Panc1 (cell line): Measurements from ENCODE around the gene PNRC2. TPM values are rescaled to one million over a fixed set of nuclear protein-coding genes. Genes with fewer than 3 reads are reported as not detected.
"Not testable (repeated sequence)": the region's sequence is repeated elsewhere in the genome, so short reads cannot be mapped to it uniquely, and the experiment has no call there.

Experiments used
- ATAC-seq: fragments of 200-7000 bp; cut with Tn5 transposase; 2 replicates; pipeline ENCODE4 v1.9.1; 2020; ENCODE audit warnings: mild to moderate bottlenecking, moderate library complexity
- BruUV-seq: library from RNA; stranded (reverse); fragments of 400-500 nt; replicated peaks from 2 replicates; lab custom pipeline; 2021; lab: Mats Ljungman, UMichigan
- CTCF ChIA-PET: fragments of 300-600 bp; sonication (Branson Sonifier 250); formaldehyde crosslinking; loops from one replicate; lab custom pipeline; 2022; ENCODE audit warnings: antibody characterized with exemption; lab: Charles Lee
- POLR2A ChIA-PET: fragments of 300-600 bp; sonication (Branson Sonifier 250); formaldehyde crosslinking; loops from one replicate; lab custom pipeline; 2022; ENCODE audit warnings: antibody characterized with exemption; lab: Charles Lee
- DNase-seq: peaks from one replicate; pipeline ENCODE4 v3.0.0-alpha.2; 2010; ENCODE audit warnings: low read depth, low spot score
- H3K27ac ChIP-seq: 2 replicates; pipeline ENCODE4 v1.5.1; 2011; ENCODE audit warnings: mild to moderate bottlenecking, low read length, inconsistent platforms
- H3K27me3 ChIP-seq: fragments of 200-500 bp; sonication (Bioruptor generic); 2 replicates; pipeline ENCODE4 v1.6.0; 2014; ENCODE audit warnings: low read length, inconsistent platforms; ENCODE audit not compliant: control insufficient read depth, insufficient read depth
- H3K36me3 ChIP-seq: fragments of 200-500 bp; sonication (Bioruptor generic); 2 replicates; pipeline ENCODE4 v1.5.1; 2014; ENCODE audit warnings: inconsistent platforms, mild to moderate bottlenecking, low read length, moderate library complexity; ENCODE audit not compliant: control insufficient read depth, insufficient read depth
- H3K4me1 ChIP-seq: 2 replicates; pipeline ENCODE4 v1.5.1; 2011; ENCODE audit warnings: inconsistent platforms, mild to moderate bottlenecking, low read length, moderate library complexity; ENCODE audit not compliant: control insufficient read depth, insufficient read depth
- H3K4me3 ChIP-seq, 2 experiments: 2 replicates each; pipeline ENCODE4 v1.5.1; 2011 to 2012; ENCODE audit warnings: low read depth in 2 of 2, low read length in 2 of 2, mild to moderate bottlenecking in 2 of 2, inconsistent platforms in 1 of 2, moderate library complexity in 1 of 2
- H3K9me3 ChIP-seq: fragments of 200-500 bp; sonication (Bioruptor generic); 2 replicates; pipeline ENCODE4 v1.5.1; 2014; ENCODE audit warnings: low read depth, mild to moderate bottlenecking, inconsistent platforms, low read length, moderate library complexity; ENCODE audit not compliant: control insufficient read depth, insufficient read depth
- CTCF ChIP-seq: fragments of 450-650 bp; IDR thresholded peaks from 2 replicates; pipeline ENCODE4 v1.5.1; 2017; ENCODE audit warnings: mild to moderate bottlenecking
- POLR2AphosphoS5 ChIP-seq: IDR thresholded peaks from 2 replicates; pipeline ENCODE4 v1.6.1; 2012; ENCODE audit warnings: mild to moderate bottlenecking, low read depth, low read length, moderate library complexity
- REST ChIP-seq, 2 experiments: IDR thresholded peaks; 2 replicates each; pipeline ENCODE4 v1.6.1; 2011 to 2012; ENCODE audit warnings: low read depth in 2 of 2, control low read depth in 1 of 2, low read length in 1 of 2, mild to moderate bottlenecking in 1 of 2, moderate library complexity in 1 of 2; ENCODE audit not compliant: insufficient read depth in 1 of 2
- SIN3A ChIP-seq: IDR thresholded peaks from 2 replicates; pipeline ENCODE4 v1.6.1; 2012; ENCODE audit warnings: low read depth, mild to moderate bottlenecking, low read length, moderate library complexity, borderline replicate concordance; ENCODE audit not compliant: insufficient read depth
- TCF7L2 ChIP-seq: IDR thresholded peaks from 2 replicates; pipeline ENCODE4 v1.6.1; 2011; ENCODE audit warnings: mild to moderate bottlenecking, low read depth, low read length, inconsistent platforms
- in situ Hi-C: cut with HindIII; loops from 2 replicates; pipeline ENCODE4 v1.10.0; 2016; ENCODE audit warnings: low sequenced_read_pairs, low pct_unique_long_range_greater_than_20kb
- intact Hi-C: fragments of 100-400 bp; cut with micrococcal nuclease; formaldehyde crosslinking; loops from one replicate; pipeline ENCODE4 v1.10.0; 2022; ENCODE audit not compliant: unreplicated experiment
- total RNA-seq: library from RNA; stranded (reverse); gene quantifications from one replicate; pipeline ENCODE4 v1.2.1, GENCODE V29; 2021; ENCODE audit not compliant: unreplicated experiment

PNRC2 gene
- total RNA-seq, 1 experiment from 2014 or later = 97.4 TPM

GRCh38 chr1:23957096-23957495 lies 2.5 kb upstream of the PNRC2 start:
- POLR2A ChIA-PET = interaction anchor here (0.5 to 0.7 kb wide), 4 partner anchors 9 to 148 kb away, joined by 3 to 19 read pairs (median 4); no protein-coding TSS in a partner anchor
- intact Hi-C loops = no loop called here
- CTCF ChIA-PET = interaction anchor here (1.2 kb wide), 1 partner anchor 185 kb away, joined by 4 read pairs; no protein-coding TSS in a partner anchor
- no TSS peak for BruUV-seq
- DNase-seq (no peak), ATAC-seq (peak; percentile 6; the same call in 1 of the 2 replicates)
- Histone ChIP-seq H3K27me3 (no peaks in the 10 kb centered on the region), H3K4me1 (peaks cover 53% of the 10 kb centered on the region), H3K4me3 (peak overlapping the region; percentile 5 to 38; a peak in 3 of 4 replicates), H3K9me3 (no peaks in the 10 kb centered on the region), H3K36me3 (peaks cover 14% of the 10 kb centered on the region), H3K27ac (peak overlapping the region; percentile 100)
- in situ Hi-C loops = no loop called here
- no peak for TF ChIP-seq TCF7L2
- no peak for TF ChIP-seq POLR2AphosphoS5
- TF ChIP-seq CTCF = no peak
- no peak for TF ChIP-seq REST (IDR thresholded peaks at IDR 0.05; ENCODE audit: insufficient read depth in 1 of 2, low read depth in 2 of 2, low read length in 1 of 2)
- no peak for TF ChIP-seq SIN3A

- CTCF ChIA-PET, in situ Hi-C loops, ATAC-seq, H3K9me3 ChIP-seq, DNase-seq, intact Hi-C loops, H3K27me3 ChIP-seq: not testable (repeated sequence)
- TSS peak; percentile 87 for BruUV-seq
- POLR2A ChIA-PET = interaction anchor here (0.7 to 1.0 kb wide), 2 partner anchors 35 to 1998 kb away, joined by 3 to 15 read pairs; no protein-coding TSS in a partner anchor
- Histone ChIP-seq H3K4me3 (peak overlapping the region; percentile 78 to 98), H3K27ac (peak overlapping the region; percentile 100), H3K4me1 (peaks cover 44% of the 10 kb centered on the region), H3K36me3 (peaks cover 14% of the 10 kb centered on the region)
Measured at GRCh38 chr1:23958040-23958809, 1.4 kb upstream of the PNRC2 start.
